Heart left ventricle (tissue), 13 donors: ENCODE results near the gene LRRFIP1.

Experiments used
- CTCF ChIP-seq, 12 donors: fragments of 200-600 bp; sonication (generic) in 4 of 12; IDR thresholded peaks; one replicate each; pipeline versions ENCODE4 v1.5.0 to v1.8.0; 2018 to 2022; ENCODE audit warnings: antibody characterized with exemption in 12 of 12, mild to moderate bottlenecking in 5 of 12
- POLR2A ChIP-seq, 2 donors: fragments of 450-650 bp; IDR thresholded peaks; one replicate each; pipeline ENCODE4 v1.6.1; 2017; ENCODE audit warnings: antibody characterized with exemption in 2 of 2, mild to moderate bottlenecking in 2 of 2, moderate library complexity in 2 of 2
- donor health status: ischemic (EF 13 %, LVEDD 7.1; RV severe dilation, severe dysfunction).
- donor health status: DM: no; HTN: yes; CAD: no.
- donor health status: DM: no; HTN: no; CAD: no.
- donor health status: ischemic (EF 25% LVEDD 6.9; RV normal size, moderate dysfunction).
- donor health status: ischemic (EF 25% LVEDD 5.7; RV mildly dilated, moderate dysfunction).
- donor health status: ischemic (EF 35%, LVEDD 5.7; RV mildly dilated, moderate dysfunction).
- donor health status: nonischemic (EF 11% LVEDD 7.7; RV severe dilation, severe dysfunction).
- donor health status: DM: yes; HTN: yes; CAD: no.
- donor health status: PGD.
- donor health status: ischemic (EF 29% LVEDD 5.4; RV normal size, mild dysfunction).
- donor health status: nonischemic (EF 23%, LVEDD 6.1; RV moderate dilation, normal function).

GRCh38 chr2:237604960-237605359, 22.4 kb upstream of the LRRFIP1 start:
- TF ChIP-seq CTCF (IDR thresholded peaks at IDR 0.05) = peak in 8 of 12 donors; percentile 10 to 32 (median 22)
- no peak for TF ChIP-seq POLR2A (IDR thresholded peaks at IDR 0.05)
